HepG2 (cell line): Measurements from ENCODE around the gene NLRC3. TPM values are rescaled to one million over a fixed set of nuclear protein-coding genes. Genes with fewer than 3 reads are reported as not detected.

Source experiments
- CHD4 ChIP-seq: fragments of 200-600 bp; sonication (generic); IDR thresholded peaks from 2 replicates; pipeline ENCODE4 v1.7.0; 2017; ENCODE audit warnings: mild to moderate bottlenecking, low read length, borderline replicate concordance
- DBP ChIP-seq: sonication (generic); formaldehyde crosslinking; IDR thresholded peaks from 2 replicates; pipeline ENCODE4 v1.4.0; 2020; ENCODE audit warnings: missing genetic modification reagents; ENCODE audit errors: not compliant biosample characterization
- FIP1L1 ChIP-seq: fragments of 200-400 bp; formaldehyde crosslinking; IDR thresholded peaks from 2 replicates; pipeline ENCODE4 v1.6.1; 2018; ENCODE audit warnings: low read depth, mild to moderate bottlenecking, low read length, moderate library complexity, borderline replicate concordance; ENCODE audit not compliant: insufficient read depth
- FOXJ3 ChIP-seq: sonication (generic); formaldehyde crosslinking; IDR thresholded peaks from 2 replicates; pipeline ENCODE4 v1.4.0; 2020; ENCODE audit warnings: missing genetic modification reagents, mild to moderate bottlenecking, borderline replicate concordance
- HHEX ChIP-seq: IDR thresholded peaks from 2 replicates; pipeline ENCODE4 v1.6.1; 2016; ENCODE audit warnings: control low read depth
- IRF9 ChIP-seq: sonication (generic); formaldehyde crosslinking; IDR thresholded peaks from 2 replicates; pipeline ENCODE4 v1.8.0; 2022; ENCODE audit warnings: missing genetic modification reagents, mild to moderate bottlenecking, borderline replicate concordance
- KDM5B ChIP-seq: sonication (generic); formaldehyde crosslinking; IDR thresholded peaks from 2 replicates; pipeline ENCODE4 v1.4.0; 2020; ENCODE audit warnings: missing genetic modification reagents, mild to moderate bottlenecking, borderline replicate concordance
- MTA3 ChIP-seq: sonication (generic); formaldehyde crosslinking; IDR thresholded peaks from 2 replicates; pipeline ENCODE4 v1.4.0; 2020; ENCODE audit warnings: missing genetic modification reagents
- PHF5A ChIP-seq: IDR thresholded peaks from one replicate; pipeline ENCODE4 v1.6.1; 2018; ENCODE audit warnings: low read depth, missing genetic modification reagents; ENCODE audit not compliant: unreplicated experiment
- PRDM10 ChIP-seq: sonication (generic); formaldehyde crosslinking; IDR thresholded peaks from 2 replicates; pipeline ENCODE4 v1.4.0; 2020; ENCODE audit warnings: low read depth, missing genetic modification reagents
- ZNF362 ChIP-seq: sonication (generic); formaldehyde crosslinking; IDR thresholded peaks from 2 replicates; pipeline ENCODE4 v1.4.0; 2020; ENCODE audit warnings: missing genetic modification reagents, mild to moderate bottlenecking, borderline replicate concordance
- ZNF460 ChIP-seq: sonication (generic); formaldehyde crosslinking; IDR thresholded peaks from 2 replicates; pipeline ENCODE4 v1.5.1; 2020; ENCODE audit warnings: missing genetic modification reagents, mild to moderate bottlenecking, borderline replicate concordance
- ZNF614 ChIP-seq: IDR thresholded peaks from 2 replicates; pipeline ENCODE4 v1.6.1; 2018; ENCODE audit warnings: missing biosample characterization, missing genetic modification reagents, inconsistent platforms, borderline replicate concordance
- ZNF629 ChIP-seq: sonication (generic); formaldehyde crosslinking; conservative IDR thresholded peaks from 2 replicates; pipeline ENCODE4 v1.5.0; 2020; ENCODE audit warnings: missing genetic modification reagents
- ZNF678 ChIP-seq: sonication (generic); formaldehyde crosslinking; IDR thresholded peaks from 2 replicates; pipeline ENCODE4 v1.4.0; 2020; ENCODE audit warnings: mild to moderate bottlenecking, missing genetic modification reagents
- ZUFSP ChIP-seq: sonication (generic); formaldehyde crosslinking; IDR thresholded peaks from 2 replicates; pipeline ENCODE4 v1.9.0; 2021; ENCODE audit warnings: missing genetic modification reagents, mild to moderate bottlenecking, borderline replicate concordance
- polyA plus RNA-seq, 8 experiments: library from polyadenylated mRNA; depleted of rRNA in 3 of 8; stranded (reverse) in 7 of 8; unstranded in 1 of 8; fragments of >200 nt; fragmentation: Illumina TruSeq in 4 of 8; extraction: Trizol in 4 of 8; gene quantifications; 2 replicates each; pipeline versions ENCODE4 v1.2.1 to v1.2.3, GENCODE V29; 2011 to 2016; ENCODE audit warnings: low read depth in 4 of 8, missing spikeins in 1 of 8, mixed read lengths in 1 of 8; ENCODE audit not compliant: insufficient read depth in 1 of 8
- total RNA-seq, 5 experiments: library from RNA; depleted of rRNA; stranded (reverse); fragments of >200 nt; fragmentation: Illumina TruSeq; extraction: Trizol; gene quantifications; 2 replicates each; pipeline ENCODE4 v1.2.3, GENCODE V29; 2016; ENCODE audit warnings: low read depth in 1 of 5

The NLRC3 gene
- total and polyA plus RNA-seq, 2 of the 13 experiments (the other 11 are each of a cell fraction or from before 2014, with no cell fraction given), result not detected

GRCh38 chr16:3596101-3596861 lies 19.1 kb upstream of the NLRC3 start (continued):
- TF ChIP-seq ZUFSP (CRISPR knock-in tag) (no peak), ZNF629 (CRISPR knock-in tag) (peak; percentile 35; the same call in 1 of the 2 replicates), FOXJ3 (CRISPR knock-in tag) (peak; percentile 90), HHEX (CRISPR knock-in tag) (peak; percentile 71; the same call in 1 of the 2 replicates), ZNF678 (no peak), MTA3 (CRISPR knock-in tag) (no peak), ZNF614 (CRISPR knock-in tag) (peak; percentile 84; the same call in 1 of the 2 replicates), ZNF362 (CRISPR knock-in tag) (peak; percentile 64; the same call in 1 of the 2 replicates), PHF5A (CRISPR knock-in tag) (peak; percentile 33), ZNF460 (no peak), FIP1L1 (no peak), KDM5B (CRISPR knock-in tag) (peak; percentile 73; the same call in 1 of the 2 replicates), IRF9 (CRISPR knock-in tag) (peak; percentile 79; the same call in 1 of the 2 replicates), PRDM10 (0 out of 2 replicates have a peak, but pooled peaks have one; percentile 32), DBP (CRISPR knock-in tag) (peak; percentile 91), CHD4 (no peak)
